HepG2 (cell line): ENCODE results near the gene PNKD. TPM values are rescaled to one million over a fixed set of nuclear protein-coding genes. Genes with fewer than 3 reads are reported as not detected.

Experiments
- CEBPG ChIP-seq: IDR thresholded peaks from 2 replicates; pipeline ENCODE4 v1.6.1; 2016
- EP300 ChIP-seq, 3 experiments: sonication (generic) in 1 of 3; formaldehyde crosslinking in 1 of 3; IDR thresholded peaks; 2 replicates each; pipeline versions ENCODE4 v1.5.1 to v1.6.1; 2011 to 2020; ENCODE audit warnings: low read depth in 2 of 3, low read length in 2 of 3, borderline replicate concordance in 1 of 3, improper control_type of control experiment in 1 of 3, mild to moderate bottlenecking in 1 of 3, missing genetic modification reagents in 1 of 3, moderate library complexity in 1 of 3
- FOXC1 ChIP-seq: sonication (generic); formaldehyde crosslinking; IDR thresholded peaks from 2 replicates; pipeline ENCODE4 v1.8.0; 2022; ENCODE audit warnings: mild to moderate bottlenecking, missing genetic modification reagents, borderline replicate concordance
- GLMP ChIP-seq: sonication (generic); formaldehyde crosslinking; IDR thresholded peaks from 2 replicates; pipeline ENCODE4 v1.9.0; 2021; ENCODE audit warnings: missing genetic modification reagents, mild to moderate bottlenecking, borderline replicate concordance
- HMGA1 ChIP-seq: sonication (generic); formaldehyde crosslinking; conservative IDR thresholded peaks from 2 replicates; pipeline ENCODE4 v1.4.0; 2020; ENCODE audit warnings: missing genetic modification reagents
- HMGXB4 ChIP-seq, 2 experiments: sonication (generic) in 1 of 2; formaldehyde crosslinking in 1 of 2; IDR thresholded peaks; 2 replicates each; pipeline versions ENCODE4 v1.4.0 to v1.6.1; 2018 to 2020; ENCODE audit warnings: missing genetic modification reagents in 2 of 2, borderline replicate concordance in 1 of 2, low read depth in 1 of 2, mild to moderate bottlenecking in 1 of 2, missing biosample characterization in 1 of 2
- HNRNPL ChIP-seq: fragments of 200-400 bp; formaldehyde crosslinking; IDR thresholded peaks from 2 replicates; pipeline ENCODE4 v1.6.1; 2017; ENCODE audit warnings: mild to moderate bottlenecking, low read depth, low read length
- ISX ChIP-seq: sonication (generic); formaldehyde crosslinking; conservative IDR thresholded peaks from 2 replicates; pipeline ENCODE4 v1.5.0; 2020; ENCODE audit warnings: missing genetic modification reagents
- MED8 ChIP-seq: sonication (generic); formaldehyde crosslinking; IDR thresholded peaks from 2 replicates; pipeline ENCODE4 v1.8.1; 2023; ENCODE audit warnings: mild to moderate bottlenecking, missing genetic modification reagents; ENCODE audit not compliant: insufficient replicate concordance
- PCBP2 ChIP-seq: fragments of 200-400 bp; formaldehyde crosslinking; optimal IDR thresholded peaks from 2 replicates; pipeline ENCODE3; 2018; ENCODE audit warnings: low read length, low read depth; ENCODE audit not compliant: poor library complexity, severe bottlenecking
- PHF8 ChIP-seq: sonication (generic); formaldehyde crosslinking; IDR thresholded peaks from 2 replicates; pipeline ENCODE4 v1.5.0; 2020; ENCODE audit warnings: missing genetic modification reagents
- RBAK ChIP-seq: sonication (generic); formaldehyde crosslinking; IDR thresholded peaks from 2 replicates; pipeline ENCODE4 v1.5.1; 2020; ENCODE audit warnings: mild to moderate bottlenecking, missing genetic modification reagents
- SCMH1 ChIP-seq: sonication (generic); formaldehyde crosslinking; IDR thresholded peaks from 2 replicates; pipeline ENCODE4 v1.9.0; 2021; ENCODE audit warnings: missing genetic modification reagents, mild to moderate bottlenecking, borderline replicate concordance
- SP2 ChIP-seq: sonication (generic); formaldehyde crosslinking; IDR thresholded peaks from 2 replicates; pipeline ENCODE4 v1.5.1; 2020; ENCODE audit warnings: mild to moderate bottlenecking, missing genetic modification reagents
- TIGD3 ChIP-seq: sonication (generic); formaldehyde crosslinking; IDR thresholded peaks from 2 replicates; pipeline ENCODE4 v1.5.1; 2020; ENCODE audit warnings: mild to moderate bottlenecking, missing genetic modification reagents, borderline replicate concordance
- ZFP37 ChIP-seq: sonication (generic); formaldehyde crosslinking; IDR thresholded peaks from 2 replicates; pipeline ENCODE4 v1.4.0; 2020; ENCODE audit warnings: missing genetic modification reagents, borderline replicate concordance
- ZNF138 ChIP-seq: sonication (generic); formaldehyde crosslinking; IDR thresholded peaks from 2 replicates; pipeline ENCODE4 v1.5.0; 2020; ENCODE audit warnings: mild to moderate bottlenecking, low read depth, missing genetic modification reagents
- ZNF232 ChIP-seq: sonication (generic); formaldehyde crosslinking; IDR thresholded peaks from 2 replicates; pipeline ENCODE4 v1.4.0; 2020; ENCODE audit warnings: missing genetic modification reagents, borderline replicate concordance
- ZNF260 ChIP-seq: sonication (generic); formaldehyde crosslinking; IDR thresholded peaks from 2 replicates; pipeline ENCODE4 v1.4.0; 2020; ENCODE audit warnings: missing genetic modification reagents, low read depth, mild to moderate bottlenecking, borderline replicate concordance
- ZNF335 ChIP-seq: sonication (generic); formaldehyde crosslinking; IDR thresholded peaks from 2 replicates; pipeline ENCODE4 v1.4.0; 2020; ENCODE audit warnings: missing genetic modification reagents
- ZNF382 ChIP-seq: sonication (generic); formaldehyde crosslinking; IDR thresholded peaks from 2 replicates; pipeline ENCODE4 v1.5.0; 2020; ENCODE audit warnings: missing genetic modification reagents, mild to moderate bottlenecking, borderline replicate concordance
- ZNF430 ChIP-seq: sonication (generic); formaldehyde crosslinking; IDR thresholded peaks from 2 replicates; pipeline ENCODE4 v1.9.0; 2021; ENCODE audit warnings: mild to moderate bottlenecking, missing genetic modification reagents
- ZNF737 ChIP-seq: sonication (generic); formaldehyde crosslinking; IDR thresholded peaks from 2 replicates; pipeline ENCODE4 v1.5.0; 2020; ENCODE audit warnings: missing genetic modification reagents, mild to moderate bottlenecking, borderline replicate concordance
- polyA plus RNA-seq, 8 experiments: library from polyadenylated mRNA; depleted of rRNA in 3 of 8; stranded (reverse) in 7 of 8; unstranded in 1 of 8; fragments of >200 nt; fragmentation: Illumina TruSeq in 4 of 8; extraction: Trizol in 4 of 8; gene quantifications; 2 replicates each; pipeline versions ENCODE4 v1.2.1 to v1.2.3, GENCODE V29; 2011 to 2016; ENCODE audit warnings: low read depth in 4 of 8, missing spikeins in 1 of 8, mixed read lengths in 1 of 8; ENCODE audit not compliant: insufficient read depth in 1 of 8
- total RNA-seq, 5 experiments: library from RNA; depleted of rRNA; stranded (reverse); fragments of >200 nt; fragmentation: Illumina TruSeq; extraction: Trizol; gene quantifications; 2 replicates each; pipeline ENCODE4 v1.2.3, GENCODE V29; 2016; ENCODE audit warnings: low read depth in 1 of 5

PNKD gene
- total and polyA plus RNA-seq, 2 of the 13 experiments (the other 11 are each of a cell fraction or from before 2014, with no cell fraction given) = 55.9 to 80.4 TPM

- TF ChIP-seq TIGD3 (CRISPR knock-in tag) (no peak), ISX (CRISPR knock-in tag) (no peak), HMGXB4 (CRISPR knock-in tag; IDR thresholded peaks at IDR 0.05; ENCODE audit: borderline replicate concordance in 1 of 2, low read depth in 1 of 2) (peak; percentile 25 to 35; a peak in 2 of 4 replicates), ZNF232 (CRISPR knock-in tag) (peak; percentile 79; the same call in 1 of the 2 replicates), EP300 (IDR thresholded peaks at IDR 0.05; ENCODE audit: low read depth in 2 of 2, low read length in 2 of 2) (peak in 1 of 2 experiments; percentile 33; a peak in 1 of 4 replicates), EP300 (CRISPR knock-in tag; IDR thresholded peaks at IDR 0.05; ENCODE audit: borderline replicate concordance) (no peak), PHF8 (peak; percentile 64; the same call in 1 of the 2 replicates), CEBPG (CRISPR knock-in tag) (peak; percentile 94), HNRNPL (peak; percentile 74), ZNF430 (CRISPR knock-in tag) (peak; percentile 72), RBAK (no peak), SP2 (CRISPR knock-in tag) (peak; percentile 32; the same call in 1 of the 2 replicates), SCMH1 (CRISPR knock-in tag) (no peak), ZNF335 (CRISPR knock-in tag) (no peak), HMGA1 (CRISPR knock-in tag) (no peak), ZNF138 (CRISPR knock-in tag) (no peak), MED8 (no peak), GLMP (CRISPR knock-in tag) (no peak), ZFP37 (CRISPR knock-in tag) (peak; percentile 79; the same call in 1 of the 2 replicates), PCBP2 (no peak), FOXC1 (CRISPR knock-in tag) (no peak), ZNF382 (CRISPR knock-in tag) (no peak), ZNF260 (CRISPR knock-in tag) (no peak), ZNF737 (no peak)
Measured at GRCh38 chr2:218323526-218324472, 53.5 kb downstream of the PNKD start (continued).
